HAP-1 (cell line): Measurements from ENCODE around the gene FUCA1.

Experiments
- DNase-seq, 2 experiments: peaks; one replicate each; pipeline ENCODE4 v3.0.0-alpha.2; 2016 to 2020; ENCODE audit warnings: low spot score in 2 of 2
- H3K27me3 ChIP-seq: fragments of 250-450 bp; sonication (Bioruptor Pico); 2 replicates; pipeline ENCODE4 v1.5.1; 2020; ENCODE audit warnings: low read depth, mild to moderate bottlenecking, moderate library complexity
- H3K36me3 ChIP-seq: fragments of 250-450 bp; sonication (Bioruptor Pico); replicated peaks from 2 replicates; pipeline ENCODE4 v1.5.1; 2020; ENCODE audit warnings: mild to moderate bottlenecking
- H3K4me1 ChIP-seq: fragments of 250-450 bp; sonication (Bioruptor Pico); 2 replicates; pipeline ENCODE4 v1.5.1; 2020; ENCODE audit warnings: mild to moderate bottlenecking
- H3K4me3 ChIP-seq: fragments of 250-450 bp; sonication (Bioruptor Pico); 2 replicates; pipeline ENCODE4 v1.5.1; 2020; ENCODE audit warnings: mild to moderate bottlenecking, moderate library complexity
- H3K9me3 ChIP-seq: fragments of 250-450 bp; sonication (Bioruptor Pico); 2 replicates; pipeline ENCODE4 v1.5.1; 2020; ENCODE audit warnings: mild to moderate bottlenecking, moderate library complexity
- in situ Hi-C: fragments of 300-500 bp; cut with MboI; formaldehyde crosslinking; loops from 3 replicates; pipeline ENCODE4 v1.14.3; 2020; ENCODE audit warnings: low sequenced_read_pairs, inconsistent platforms, mixed read lengths

Gene FUCA1

GRCh38 chr1:23799570-23800399 is 68.3 kb downstream of the FUCA1 start:
- Histone ChIP-seq H3K27me3 (no peaks in the 10 kb centered on the region), H3K4me3 (peak overlapping the region; percentile 88), H3K36me3 (peaks cover 14% of the 10 kb centered on the region), H3K9me3 (no peaks in the 10 kb centered on the region), H3K4me1 (peaks cover 8% of the 10 kb centered on the region; the same call in 1 of the 2 replicates)
- peak in 1 of 2 experiments; percentile 56 for DNase-seq
- in situ Hi-C loops: no loop called here

GRCh38 chr1:23799255-23799569 is 68.9 kb downstream of the FUCA1 start:
- Histone ChIP-seq H3K27me3 (no peaks in the 10 kb centered on the region), H3K4me1 (peaks cover 8% of the 10 kb centered on the region; the same call in 1 of the 2 replicates), H3K36me3 (peaks cover 18% of the 10 kb centered on the region), H3K4me3 (peak overlapping the region; percentile 88; the same call in 1 of the 2 replicates), H3K9me3 (no peaks in the 10 kb centered on the region)
- no peak for DNase-seq
- in situ Hi-C loops: no loop called here

GRCh38 chr1:23798662-23799142 is 69.4 kb downstream of the FUCA1 start:
- Histone ChIP-seq H3K27me3 (no peaks in the 10 kb centered on the region), H3K4me1 (peaks cover 8% of the 10 kb centered on the region; the same call in 1 of the 2 replicates), H3K36me3 (peaks cover 18% of the 10 kb centered on the region), H3K9me3 (no peaks in the 10 kb centered on the region), H3K4me3 (no peak overlapping the region)
- in situ Hi-C loops: no loop called here
- DNase-seq: no peak

- peaks cover 28% of the 10 kb centered on the region for H3K36me3 ChIP-seq
- in situ Hi-C loops: no loop called here
- no peaks in the 10 kb centered on the region for H3K27me3 ChIP-seq
- no peak for DNase-seq
- no peaks in the 10 kb centered on the region for H3K9me3 ChIP-seq
- H3K4me1 ChIP-seq: peaks cover 8% of the 10 kb centered on the region; the same call in 1 of the 2 replicates
- no peak overlapping the region for H3K4me3 ChIP-seq
Observed at GRCh38 chr1:23797478-23798448, 70.3 kb downstream of the FUCA1 start.

- Histone ChIP-seq H3K27me3 (no peaks in the 10 kb centered on the region), H3K9me3 (no peaks in the 10 kb centered on the region), H3K4me1 (peaks cover 11% of the 10 kb centered on the region), H3K36me3 (peaks cover 28% of the 10 kb centered on the region), H3K4me3 (no peak overlapping the region)
- in situ Hi-C loops: no loop called here
- no peak for DNase-seq
Observed at GRCh38 chr1:23796466-23797271, 71.4 kb downstream of the FUCA1 start.

GRCh38 chr1:23795676-23796465 is 72.2 kb downstream of the FUCA1 start:
- Histone ChIP-seq H3K9me3 (no peaks in the 10 kb centered on the region), H3K36me3 (peaks cover 28% of the 10 kb centered on the region), H3K4me3 (no peak overlapping the region), H3K27me3 (no peaks in the 10 kb centered on the region), H3K4me1 (peaks cover 9% of the 10 kb centered on the region)
- DNase-seq: no peak
- in situ Hi-C loops: no loop called here
